NCI-H2196 treated with DMSO at 0.1 percent for 48 hours (cell line): ENCODE measurements around the gene ICAM5.

Experiments
- DNase-seq: peaks from one replicate; lab custom pipeline; 2025; ENCODE audit not compliant: unreplicated experiment; lab: John Stamatoyannopoulos, UW

The ICAM5 gene

GRCh38 chr19:10290876-10291553 is 1.3 kb downstream of the ICAM5 start:
- peak; percentile 21 for DNase-seq

- no peak for DNase-seq
Observed at GRCh38 chr19:10291554-10292205, 1.9 kb downstream of the ICAM5 start.

- DNase-seq: no peak
Observed at GRCh38 chr19:10292206-10292788, 2.5 kb downstream of the ICAM5 start.

GRCh38 chr19:10292789-10293636 is 3.3 kb downstream of the ICAM5 start:
- DNase-seq: no peak

- no peak for DNase-seq
Observed at GRCh38 chr19:10293637-10294367, 4.0 kb downstream of the ICAM5 start.

- no peak for DNase-seq
Observed at GRCh38 chr19:10294368-10294697, 4.6 kb downstream of the ICAM5 start.

GRCh38 chr19:10295305-10295846 is 5.6 kb downstream of the ICAM5 start:
- DNase-seq: no peak

- DNase-seq: no peak
Observed at GRCh38 chr19:10295847-10296591, 6.3 kb downstream of the ICAM5 start.

- DNase-seq: no peak
Observed at GRCh38 chr19:10299545-10300458, 10.1 kb downstream of the ICAM5 start.

- no peak for DNase-seq
Observed at GRCh38 chr19:10305139-10305806, 15.5 kb downstream of the ICAM5 start.

- no peak for DNase-seq
Observed at GRCh38 chr19:10306327-10306726, 16.6 kb downstream of the ICAM5 start.

GRCh38 chr19:10309423-10309822 is 19.7 kb downstream of the ICAM5 start, which contains the start of gene ZGLP1:
Gene ZGLP1 (minus strand): TSS chr19:10309815.
- DNase-seq: no peak

GRCh38 chr19:10315335-10316214 is 25.8 kb downstream of the ICAM5 start, which contains the start of gene FDX2:
Gene FDX2 (minus strand): TSS chr19:10316015. CDS start chr19:10315996, 19 bp downstream.
- DNase-seq: peak; percentile 82

- DNase-seq: no peak
Observed at GRCh38 chr19:10316229-10317044, 26.7 kb downstream of the ICAM5 start.

GRCh38 chr19:10317045-10317856 is 27.5 kb downstream of the ICAM5 start:
- DNase-seq: no peak
